ENCODE results near the gene NKRF. TPM values are rescaled to one million over a fixed set of nuclear protein-coding genes. Genes with fewer than 3 reads are reported as not detected.
A peak's percentile ranks its signal among the peaks of the same experiment; 100 is the strongest.

The NKRF gene
- total RNA-seq, 2 donors from 2014 or later = 15.9 to 18.8 TPM

- Mint-ChIP-seq H3K9me3 (no peaks in the 10 kb centered on the region), H3K4me3 (no peak overlapping the region), H3K4me1 (ENCODE audit: low read depth) (no peaks in the 10 kb centered on the region), H3K27ac (no peak overlapping the region), H3K36me3 (ENCODE audit: insufficient read depth in 2 of 2) (peaks cover 0 to 5% of the 10 kb centered on the region in 2 donors), H3K27me3 (ENCODE audit: low read depth) (no peaks in the 10 kb centered on the region)
- ATAC-seq (replicated peaks in 1 of 2) (no peak), DNase-seq (peak in 1 of 2 donors; percentile 24)
These were observed 66.4 kb downstream of the NKRF start for GRCh38 chrX:119539872-119540271.

Other genes with a start within 250 kb of the NKRF start
- 1 to 10 TPM; 8.9 to 9.8 TPM for gene SLC25A43, start 207.1 kb downstream of the NKRF start, total RNA-seq
- gene SLC25A5, start 138.0 kb downstream of the NKRF start, total RNA-seq = 100 to 1,000 TPM; 487 to 558 TPM
- gene STEEP1, start 41.0 kb downstream of the NKRF start, total RNA-seq = 10 to 100 TPM; 22.1 to 23.5 TPM
- gene UBE2A, start 31.9 kb downstream of the NKRF start, total RNA-seq = 10 to 100 TPM; 75.6 to 84.8 TPM
- 100 to 1,000 TPM; 183 to 275 TPM for gene SEPTIN6, start 86.7 kb upstream of the NKRF start, total RNA-seq
- under 1 TPM; 0.46 to 0.50 TPM for gene SOWAHD, start 152.2 kb upstream of the NKRF start, total RNA-seq
- 1,000 to 10,000 TPM; 2,946 to 2,967 TPM for gene RPL39, start 185.2 kb upstream of the NKRF start, total RNA-seq
- 10 to 100 TPM; 20.4 to 25.6 TPM for gene UPF3B, start 246.5 kb upstream of the NKRF start, total RNA-seq